Activated naive CD4-positive, alpha-beta T cell treated with anti-CD3 and anti-CD28 coated beads for 36 hours (primary cell): ENCODE results near the gene TRPM2. TPM values are rescaled to one million over a fixed set of nuclear protein-coding genes. Genes with fewer than 3 reads are reported as not detected.
"Not testable (repeated sequence)": the region's sequence is repeated elsewhere in the genome, so short reads cannot be mapped to it uniquely, and the experiment has no call there.

ENCODE experiments used
- CTCF ChIA-PET: fragments of 350-600 bp; sonication (Branson Sonifier 250); formaldehyde crosslinking; loops from one replicate; lab custom pipeline; 2021; ENCODE audit warnings: antibody characterized with exemption; lab: Charles Lee
- DNase-seq: peaks from one replicate; pipeline ENCODE4 v3.0.0-alpha.2; 2020
- H3K27ac Mint-ChIP-seq: one replicate; pipeline ENCODE4 v1.8.0; 2021; ENCODE audit warnings: mild to moderate bottlenecking, mixed read lengths
- H3K27me3 Mint-ChIP-seq: one replicate; pipeline ENCODE4 v1.8.0; 2021; ENCODE audit warnings: low read depth, mixed read lengths
- H3K36me3 Mint-ChIP-seq: one replicate; pipeline ENCODE4 v1.8.0; 2021; ENCODE audit warnings: low read depth, mixed read lengths
- H3K4me1 Mint-ChIP-seq: one replicate; pipeline ENCODE4 v1.8.0; 2021; ENCODE audit warnings: low read depth, mixed read lengths
- H3K4me3 Mint-ChIP-seq: one replicate; pipeline ENCODE4 v1.8.0; 2021; ENCODE audit warnings: mild to moderate bottlenecking, moderate library complexity, mixed read lengths
- H3K9me3 Mint-ChIP-seq: one replicate; pipeline ENCODE4 v1.8.0; 2021; ENCODE audit warnings: mixed read lengths
- intact Hi-C: fragments of 100-400 bp; cut with micrococcal nuclease; formaldehyde crosslinking; loops from one replicate; pipeline ENCODE4 v1.15.1; 2023
- total RNA-seq, 2 experiments: library from RNA; stranded (reverse); gene quantifications; one replicate each; pipeline ENCODE4 v1.2.3, GENCODE V29; 2021

TRPM2 gene
- total RNA-seq, 2 experiments from 2014 or later = 2.5 to 3.5 TPM

- no peaks in the 10 kb centered on the region for H3K36me3 Mint-ChIP-seq
- intact Hi-C loops = loop anchor here (5.0 kb wide), 1 partner anchor 180 kb away; no protein-coding TSS in a partner anchor
- no peaks in the 10 kb centered on the region for H3K4me1 Mint-ChIP-seq
- CTCF ChIA-PET = no interaction called here
- H3K27me3 Mint-ChIP-seq = no peaks in the 10 kb centered on the region
- no peaks in the 10 kb centered on the region for H3K9me3 Mint-ChIP-seq
- no peak overlapping the region for H3K4me3 Mint-ChIP-seq
- no peak overlapping the region for H3K27ac Mint-ChIP-seq
- DNase-seq = no peak
Measured at GRCh38 chr21:44477131-44477530, 123.7 kb downstream of the TRPM2 start.

GRCh38 chr21:44477712-44478111, 124.3 kb downstream of the TRPM2 start:
- Mint-ChIP-seq H3K4me1 (no peaks in the 10 kb centered on the region), H3K4me3 (no peak overlapping the region), H3K9me3 (no peaks in the 10 kb centered on the region), H3K27ac (no peak overlapping the region), H3K36me3 (no peaks in the 10 kb centered on the region), H3K27me3 (no peaks in the 10 kb centered on the region)
- CTCF ChIA-PET = no interaction called here
- intact Hi-C loops = loop anchor here (5.0 kb wide), 1 partner anchor 180 kb away; no protein-coding TSS in a partner anchor
- no peak for DNase-seq

- H3K36me3 Mint-ChIP-seq = no peaks in the 10 kb centered on the region
- H3K4me3 Mint-ChIP-seq = no peak overlapping the region
Measured at GRCh38 chr21:44478124-44478800, 124.8 kb downstream of the TRPM2 start.

GRCh38 chr21:44478801-44479167, 125.4 kb downstream of the TRPM2 start:
- Mint-ChIP-seq H3K9me3 (no peaks in the 10 kb centered on the region), H3K27me3 (no peaks in the 10 kb centered on the region), H3K4me1 (no peaks in the 10 kb centered on the region), H3K36me3 (no peaks in the 10 kb centered on the region), H3K4me3 (no peak overlapping the region), H3K27ac (no peak overlapping the region)
- CTCF ChIA-PET = interaction anchor here (1.4 kb wide), 1 partner anchor 11 kb away, joined by 4 read pairs; no protein-coding TSS in a partner anchor
- intact Hi-C loops = loop anchor here (5.0 kb wide), 1 partner anchor 181 kb away; no protein-coding TSS in a partner anchor
- no peak for DNase-seq

More at GRCh38 chr21:44478124-44478800, 124.8 kb downstream of the TRPM2 start:
- Mint-ChIP-seq H3K27ac (no peak overlapping the region), H3K9me3 (no peaks in the 10 kb centered on the region), H3K4me1 (no peaks in the 10 kb centered on the region), H3K27me3 (no peaks in the 10 kb centered on the region)
- CTCF ChIA-PET = no interaction called here
- DNase-seq = no peak
- intact Hi-C loops = loop anchor here (5.0 kb wide), 1 partner anchor 181 kb away; no protein-coding TSS in a partner anchor

GRCh38 chr21:44479556-44480199, 126.3 kb downstream of the TRPM2 start:
- H3K4me1 Mint-ChIP-seq, H3K27ac Mint-ChIP-seq, H3K36me3 Mint-ChIP-seq, H3K4me3 Mint-ChIP-seq, H3K27me3 Mint-ChIP-seq, H3K9me3 Mint-ChIP-seq: not testable (repeated sequence)
- peak; percentile 64 for DNase-seq
- CTCF ChIA-PET = interaction anchor here (0.6 to 1.9 kb wide), 5 partner anchors 10 to 104 kb away, joined by 3 to 6 read pairs (median 4); no protein-coding TSS in a partner anchor
- intact Hi-C loops = loop anchor here (5.0 to 10.0 kb wide), 2 partner anchors 145 to 182 kb away; partner anchors contain the start of gene CFAP410

GRCh38 chr21:44480200-44481053, 127.0 kb downstream of the TRPM2 start:
- Mint-ChIP-seq H3K4me1 (peaks cover 2% of the 10 kb centered on the region), H3K36me3 (no peaks in the 10 kb centered on the region), H3K27me3 (no peaks in the 10 kb centered on the region), H3K27ac (no peak overlapping the region), H3K9me3 (no peaks in the 10 kb centered on the region), H3K4me3 (no peak overlapping the region)
- DNase-seq = no peak
- intact Hi-C loops = loop anchor here (10.0 kb wide), 1 partner anchor 146 kb away; the partner anchor contains the start of gene CFAP410
- CTCF ChIA-PET = interaction anchor here (0.6 to 1.9 kb wide), 5 partner anchors 10 to 105 kb away, joined by 3 to 6 read pairs (median 4); no protein-coding TSS in a partner anchor

GRCh38 chr21:44482581-44483287, 129.3 kb downstream of the TRPM2 start:
- no peak overlapping the region for H3K27ac Mint-ChIP-seq
- no peak overlapping the region for H3K4me3 Mint-ChIP-seq
- no peaks in the 10 kb centered on the region for H3K9me3 Mint-ChIP-seq
- no peaks in the 10 kb centered on the region for H3K27me3 Mint-ChIP-seq
- H3K4me1 Mint-ChIP-seq = peaks cover 3% of the 10 kb centered on the region
- CTCF ChIA-PET = interaction anchor here (1.2 kb wide), 1 partner anchor 19 kb away, joined by 3 read pairs; no protein-coding TSS in a partner anchor
- DNase-seq = no peak
- no peaks in the 10 kb centered on the region for H3K36me3 Mint-ChIP-seq
- intact Hi-C loops = loop anchor here (10.0 kb wide), 1 partner anchor 148 kb away; the partner anchor contains the start of gene CFAP410

GRCh38 chr21:44483288-44484237, 130.1 kb downstream of the TRPM2 start:
- Mint-ChIP-seq H3K27me3 (no peaks in the 10 kb centered on the region), H3K9me3 (no peaks in the 10 kb centered on the region), H3K27ac (no peak overlapping the region), H3K4me3 (no peak overlapping the region), H3K36me3 (no peaks in the 10 kb centered on the region), H3K4me1 (peaks cover 3% of the 10 kb centered on the region)
- intact Hi-C loops = loop anchor here (10.0 kb wide), 1 partner anchor 149 kb away; the partner anchor contains the start of gene CFAP410
- no peak for DNase-seq
- CTCF ChIA-PET = interaction anchor here (0.6 to 1.2 kb wide), 2 partner anchors 18 to 310 kb away, joined by 3 read pairs; no protein-coding TSS in a partner anchor

GRCh38 chr21:44484498-44485253, 131.3 kb downstream of the TRPM2 start:
- intact Hi-C loops = loop anchor here (10.0 kb wide), 1 partner anchor 150 kb away; the partner anchor contains the start of gene CFAP410
- Mint-ChIP-seq H3K4me3 (no peak overlapping the region), H3K27ac (no peak overlapping the region)

GRCh38 chr21:44485254-44485793, 131.9 kb downstream of the TRPM2 start:
- intact Hi-C loops = loop anchor here (10.0 kb wide), 1 partner anchor 151 kb away; the partner anchor contains the start of gene CFAP410
- peak overlapping the region; percentile 29 for H3K4me3 Mint-ChIP-seq

More at GRCh38 chr21:44484498-44485253, 131.3 kb downstream of the TRPM2 start:
- Mint-ChIP-seq H3K4me1 (peaks cover 3% of the 10 kb centered on the region), H3K27me3 (no peaks in the 10 kb centered on the region), H3K9me3 (no peaks in the 10 kb centered on the region), H3K36me3 (no peaks in the 10 kb centered on the region)
- DNase-seq = no peak
- CTCF ChIA-PET = interaction anchor here (0.6 kb wide), 1 partner anchor 309 kb away, joined by 3 read pairs; no protein-coding TSS in a partner anchor

More at GRCh38 chr21:44485254-44485793, 131.9 kb downstream of the TRPM2 start:
- Mint-ChIP-seq H3K27me3 (no peaks in the 10 kb centered on the region), H3K9me3 (no peaks in the 10 kb centered on the region), H3K27ac (no peak overlapping the region), H3K4me1 (peaks cover 3% of the 10 kb centered on the region), H3K36me3 (no peaks in the 10 kb centered on the region)
- CTCF ChIA-PET = no interaction called here
- DNase-seq = no peak
